Measurements from ENCODE around the gene TFF2. TPM values are rescaled to one million over a fixed set of nuclear protein-coding genes. Genes with fewer than 3 reads are reported as not detected.
A peak's percentile ranks its signal among the peaks of the same experiment; 100 is the strongest.

The TFF2 gene, protein sequence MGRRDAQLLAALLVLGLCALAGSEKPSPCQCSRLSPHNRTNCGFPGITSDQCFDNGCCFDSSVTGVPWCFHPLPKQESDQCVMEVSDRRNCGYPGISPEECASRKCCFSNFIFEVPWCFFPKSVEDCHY
- total RNA-seq = not detected
- polyA plus RNA-seq = 1 to 10 TPM in 1 of 2 donors, not detected in 1; 2.1 TPM
- long read RNA-seq, donor 1 = 0 reads
- long read RNA-seq, donor 2 = 0 reads

DNA sequence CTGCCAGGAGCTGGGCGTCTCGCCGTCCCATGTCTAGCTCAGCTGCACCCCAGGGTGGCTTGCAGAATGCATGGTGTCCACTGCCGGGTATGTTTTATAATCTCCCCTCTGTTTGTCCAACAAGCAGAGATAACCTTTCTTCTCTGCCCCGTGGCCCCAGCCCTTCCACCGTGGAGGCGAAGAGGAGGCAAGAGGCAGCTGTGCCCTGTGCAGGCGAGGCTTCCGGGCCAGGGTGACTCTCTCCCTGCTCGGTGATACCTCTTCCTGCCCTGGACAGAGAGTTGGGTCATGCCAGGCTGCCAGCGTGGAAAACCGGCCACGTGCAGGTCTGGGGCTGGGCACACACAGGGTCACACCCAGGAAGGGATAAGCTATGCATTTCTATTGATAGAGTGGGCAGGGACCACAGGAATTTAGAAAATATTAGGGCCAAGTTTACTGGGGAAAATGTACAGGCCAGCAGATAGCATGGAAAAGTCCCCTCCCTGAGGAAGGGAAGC lies at the start of gene TFF2:
Gene TFF2 (minus strand): TSS at position 68 of the 500 bp plus-strand sequence. CDS start 37 bp downstream, at position 31.
- DNase-seq (no peak), ATAC-seq (ENCODE audit: low FRiP score) (no peak)
- no peaks in the 10 kb centered on the region for H3K27me3 ChIP-seq (ENCODE audit: control insufficient read depth in 1 of 2, insufficient read depth in 2 of 2, low read length in 1 of 2)
- WGBS, 2 donors = 53 to 54% methylated on average over 13 of the region's 13 CpGs
- peaks cover 2% of the 10 kb centered on the region for H3K9me3 ChIP-seq (ENCODE audit: control insufficient read depth, low read length)
- no peak within 1 kb of the TSS for H3K4me3 ChIP-seq (ENCODE audit: low read length in 2 of 2)
- no peaks in the 10 kb centered on the region for H3K4me1 ChIP-seq (ENCODE audit: control insufficient read depth in 1 of 2, insufficient read depth in 2 of 2, low read length in 2 of 2)
- H3K36me3 ChIP-seq (ENCODE audit: control insufficient read depth in 1 of 2, insufficient read depth in 2 of 2, low read length in 1 of 2) = no peaks in the 10 kb centered on the region
- intact Hi-C loops (cut with DNase I) = no loop called here
- H3K27ac ChIP-seq (ENCODE audit: low read depth in 1 of 2, low read length in 2 of 2) = no peak within 1 kb of the TSS

DNA sequence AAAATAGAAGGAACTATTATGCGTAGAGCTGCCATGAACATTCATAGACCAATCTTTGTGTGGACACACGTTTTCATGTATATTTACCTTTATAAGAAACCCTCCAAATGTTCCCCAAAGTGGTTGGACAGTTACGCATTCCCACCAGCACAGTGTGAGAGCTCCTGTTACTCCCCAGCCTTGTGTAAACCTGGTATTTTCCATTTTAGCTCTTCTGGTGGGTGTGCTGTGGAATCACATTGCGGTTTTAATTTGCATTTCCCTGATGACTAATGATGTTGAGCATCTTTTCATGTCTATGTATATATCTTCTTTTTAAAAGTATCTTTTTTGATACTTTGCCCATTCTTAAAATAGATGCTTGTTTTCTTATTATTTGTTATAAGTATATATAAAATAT lies 49.7 kb upstream of the TFF2 start:
- no peak overlapping the region for H3K4me3 ChIP-seq (ENCODE audit: low read length in 2 of 2)
- 70 to 72% methylated on average over 4 of the region's 4 CpGs for WGBS, 2 donors
- H3K27ac ChIP-seq (ENCODE audit: low read depth in 1 of 2, low read length in 2 of 2) = no peak overlapping the region
- ATAC-seq (ENCODE audit: low FRiP score) (no peak), DNase-seq (no peak)
- H3K9me3 ChIP-seq (ENCODE audit: control insufficient read depth, low read length) = no peaks in the 10 kb centered on the region
- no peaks in the 10 kb centered on the region for H3K27me3 ChIP-seq (ENCODE audit: control insufficient read depth in 1 of 2, insufficient read depth in 2 of 2, low read length in 1 of 2)
- no peaks in the 10 kb centered on the region for H3K36me3 ChIP-seq (ENCODE audit: control insufficient read depth in 1 of 2, insufficient read depth in 2 of 2, low read length in 1 of 2)
- no peaks in the 10 kb centered on the region for H3K4me1 ChIP-seq (ENCODE audit: control insufficient read depth in 1 of 2, insufficient read depth in 2 of 2, low read length in 2 of 2)
- intact Hi-C loops (cut with DNase I) = no loop called here

GRCh38 chr21:42398436-42399028 lies 47.7 kb upstream of the TFF2 start:
- Histone ChIP-seq H3K27me3 (ENCODE audit: control insufficient read depth in 1 of 2, insufficient read depth in 2 of 2, low read length in 1 of 2) (no peaks in the 10 kb centered on the region), H3K9me3 (ENCODE audit: control insufficient read depth, low read length) (no peaks in the 10 kb centered on the region), H3K4me1 (ENCODE audit: control insufficient read depth in 1 of 2, insufficient read depth in 2 of 2, low read length in 2 of 2) (no peaks in the 10 kb centered on the region), H3K27ac (ENCODE audit: low read depth in 1 of 2, low read length in 2 of 2) (no peak overlapping the region), H3K36me3 (ENCODE audit: control insufficient read depth in 1 of 2, insufficient read depth in 2 of 2, low read length in 1 of 2) (no peaks in the 10 kb centered on the region), H3K4me3 (ENCODE audit: low read length in 2 of 2) (no peak overlapping the region)
- DNase-seq = peak in 1 of 2 donors; percentile 16
- intact Hi-C loops (cut with DNase I) = no loop called here
- WGBS, 2 donors = 61 to 65% methylated on average over 12 of the region's 12 CpGs
- ATAC-seq (ENCODE audit: low FRiP score) = no peak

GRCh38 chr21:42397746-42398394 lies 47.1 kb upstream of the TFF2 start:
- intact Hi-C loops (cut with DNase I) = no loop called here

GRCh38 chr21:42396799-42397745 lies 46.3 kb upstream of the TFF2 start:
- Histone ChIP-seq H3K4me3 (ENCODE audit: low read length in 2 of 2) (no peak overlapping the region), H3K36me3 (ENCODE audit: control insufficient read depth in 1 of 2, insufficient read depth in 2 of 2, low read length in 1 of 2) (no peaks in the 10 kb centered on the region), H3K27ac (ENCODE audit: low read depth in 1 of 2, low read length in 2 of 2) (no peak overlapping the region), H3K27me3 (ENCODE audit: control insufficient read depth in 1 of 2, insufficient read depth in 2 of 2, low read length in 1 of 2) (no peaks in the 10 kb centered on the region), H3K4me1 (ENCODE audit: control insufficient read depth in 1 of 2, insufficient read depth in 2 of 2, low read length in 2 of 2) (no peaks in the 10 kb centered on the region), H3K9me3 (ENCODE audit: control insufficient read depth, low read length) (no peaks in the 10 kb centered on the region)
- WGBS, 2 donors = 61 to 63% methylated on average over 19 of the region's 19 CpGs
- intact Hi-C loops (cut with DNase I) = no loop called here
- peak in 1 of 2 donors; percentile 19 for DNase-seq
- ATAC-seq (ENCODE audit: low FRiP score) = no peak

More at GRCh38 chr21:42397746-42398394, 47.1 kb upstream of the TFF2 start:
- DNase-seq (peak in 1 of 2 donors; percentile 57), ATAC-seq (ENCODE audit: low FRiP score) (no peak)
- Histone ChIP-seq H3K9me3 (ENCODE audit: control insufficient read depth, low read length) (no peaks in the 10 kb centered on the region), H3K27me3 (ENCODE audit: control insufficient read depth in 1 of 2, insufficient read depth in 2 of 2, low read length in 1 of 2) (no peaks in the 10 kb centered on the region), H3K4me1 (ENCODE audit: control insufficient read depth in 1 of 2, insufficient read depth in 2 of 2, low read length in 2 of 2) (no peaks in the 10 kb centered on the region), H3K27ac (ENCODE audit: low read depth in 1 of 2, low read length in 2 of 2) (no peak overlapping the region), H3K36me3 (ENCODE audit: control insufficient read depth in 1 of 2, insufficient read depth in 2 of 2, low read length in 1 of 2) (no peaks in the 10 kb centered on the region), H3K4me3 (ENCODE audit: low read length in 2 of 2) (no peak overlapping the region)
- 80 to 81% methylated on average over 14 of the region's 14 CpGs for WGBS, 2 donors

- H3K9me3 ChIP-seq (ENCODE audit: control insufficient read depth, low read length) = peaks cover 3% of the 10 kb centered on the region
- H3K36me3 ChIP-seq (ENCODE audit: control insufficient read depth in 1 of 2, insufficient read depth in 2 of 2, low read length in 1 of 2) = no peaks in the 10 kb centered on the region
- no peaks in the 10 kb centered on the region for H3K4me1 ChIP-seq (ENCODE audit: control insufficient read depth in 1 of 2, insufficient read depth in 2 of 2, low read length in 2 of 2)
- no peak within 1 kb of the TSS for H3K27ac ChIP-seq (ENCODE audit: low read depth in 1 of 2, low read length in 2 of 2)
- DNase-seq = peak in 1 of 2 donors; percentile 13
- H3K27me3 ChIP-seq (ENCODE audit: control insufficient read depth in 1 of 2, insufficient read depth in 2 of 2, low read length in 1 of 2) = no peaks in the 10 kb centered on the region
- intact Hi-C loops (cut with DNase I) = no loop called here
- 73% methylated on average over 17 of the region's 17 CpGs for WGBS, 2 donors
- no peak for ATAC-seq (ENCODE audit: low FRiP score)
- H3K4me3 ChIP-seq (ENCODE audit: low read length in 2 of 2) = no peak within 1 kb of the TSS
These were observed 45.3 kb upstream of the TFF2 start, which contains the start of gene TMPRSS3 for GRCh38 chr21:42395905-42396651. TSS of gene TMPRSS3 (minus strand) at chr21:42396052. CDS start at chr21:42395417, 635 bp downstream.

DNA sequence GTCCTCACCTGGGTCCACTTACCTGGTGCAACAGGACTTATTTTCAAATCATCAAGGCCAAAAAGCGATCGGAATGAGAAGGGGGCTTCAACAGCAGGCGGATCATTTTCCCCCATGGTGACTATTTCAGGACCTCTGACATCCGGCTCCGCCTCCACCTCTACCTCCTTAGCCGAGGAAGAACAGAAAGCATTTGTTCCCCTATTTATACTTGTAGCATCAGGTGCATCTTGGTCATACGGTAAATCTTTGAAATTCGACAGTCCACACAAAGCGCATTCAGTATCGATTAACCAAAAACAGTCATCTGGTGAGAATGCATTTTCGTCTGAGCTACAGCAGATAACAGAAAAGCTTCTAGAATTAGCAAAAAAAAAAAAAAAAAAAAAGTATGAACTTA lies 44.5 kb upstream of the TFF2 start:
- Histone ChIP-seq H3K27me3 (ENCODE audit: control insufficient read depth in 1 of 2, insufficient read depth in 2 of 2, low read length in 1 of 2) (no peaks in the 10 kb centered on the region), H3K9me3 (ENCODE audit: control insufficient read depth, low read length) (peaks cover 3% of the 10 kb centered on the region), H3K4me3 (ENCODE audit: low read length in 2 of 2) (no peak overlapping the region), H3K27ac (ENCODE audit: low read depth in 1 of 2, low read length in 2 of 2) (no peak overlapping the region), H3K36me3 (ENCODE audit: control insufficient read depth in 1 of 2, insufficient read depth in 2 of 2, low read length in 1 of 2) (no peaks in the 10 kb centered on the region), H3K4me1 (ENCODE audit: control insufficient read depth in 1 of 2, insufficient read depth in 2 of 2, low read length in 2 of 2) (no peaks in the 10 kb centered on the region)
- ATAC-seq (ENCODE audit: low FRiP score) (no peak), DNase-seq (peak in 1 of 2 donors; percentile 10)
- intact Hi-C loops (cut with DNase I) = no loop called here
- WGBS, 2 donors = 87 to 89% methylated on average over 11 of the region's 11 CpGs
